H9 (cell line): ENCODE results near the gene CRACR2A. TPM values are rescaled to one million over a fixed set of nuclear protein-coding genes. Genes with fewer than 3 reads are reported as not detected.

Source experiments
- DNase-seq: peaks from one replicate; pipeline ENCODE4 v3.0.0-alpha.2; 2017
- H2AFZ ChIP-seq: one replicate; pipeline ENCODE4 v1.6.1; 2013; ENCODE audit warnings: mild to moderate bottlenecking, low read length, control low read depth, moderate library complexity
- H2AK5ac ChIP-seq: 2 replicates; pipeline ENCODE4 v1.6.1; 2013; ENCODE audit warnings: low read length, control low read depth, mixed read lengths; ENCODE audit not compliant: insufficient read length
- H2BK120ac ChIP-seq: one replicate; pipeline ENCODE4 v1.6.1; 2013; ENCODE audit warnings: low read depth, mild to moderate bottlenecking, low read length, control low read depth, inconsistent platforms; ENCODE audit not compliant: poor library complexity, severe bottlenecking
- H2BK12ac ChIP-seq: 2 replicates; pipeline ENCODE4 v1.6.1; 2013; ENCODE audit warnings: low read length, control low read depth, mixed read lengths, low read depth; ENCODE audit not compliant: insufficient read length
- H2BK15ac ChIP-seq: 2 replicates; pipeline ENCODE4 v1.6.1; 2013; ENCODE audit warnings: low read depth, low read length, control low read depth
- H2BK20ac ChIP-seq: one replicate; pipeline ENCODE4 v1.6.1; 2013; ENCODE audit warnings: low read depth, mild to moderate bottlenecking, low read length, control low read depth, inconsistent platforms; ENCODE audit not compliant: poor library complexity, severe bottlenecking
- H2BK5ac ChIP-seq: 2 replicates; pipeline ENCODE4 v1.6.1; 2013; ENCODE audit warnings: low read length, control low read depth, mixed read lengths; ENCODE audit not compliant: insufficient read length
- H3K14ac ChIP-seq: 2 replicates; pipeline ENCODE4 v1.6.1; 2013; ENCODE audit warnings: low read length, control low read depth; ENCODE audit not compliant: insufficient read depth
- H3K18ac ChIP-seq: 2 replicates; pipeline ENCODE4 v1.6.1; 2013; ENCODE audit warnings: low read depth, mild to moderate bottlenecking, mixed read lengths, low read length, control low read depth; ENCODE audit not compliant: insufficient read length
- H3K23ac ChIP-seq: 2 replicates; pipeline ENCODE4 v1.6.1; 2013; ENCODE audit warnings: low read length, control low read depth, mixed read lengths, low read depth; ENCODE audit not compliant: insufficient read length
- H3K23me2 ChIP-seq: 2 replicates; pipeline ENCODE4 v1.6.1; 2013; ENCODE audit warnings: low read depth, mild to moderate bottlenecking, mixed read lengths, low read length, control low read depth; ENCODE audit not compliant: insufficient read length, poor library complexity, severe bottlenecking
- H3K27ac ChIP-seq: 2 replicates; pipeline ENCODE4 v1.5.1; 2013; ENCODE audit warnings: low read length, control low read depth, mixed read lengths, low read depth; ENCODE audit not compliant: insufficient read length
- H3K27me3 ChIP-seq: 2 replicates; pipeline ENCODE4 v1.6.1; 2013; ENCODE audit warnings: low read length, control low read depth, inconsistent platforms; ENCODE audit not compliant: insufficient read depth
- H3K4ac ChIP-seq: 2 replicates; pipeline ENCODE4 v1.6.1; 2013; ENCODE audit warnings: low read depth, mild to moderate bottlenecking, control low read depth, inconsistent platforms, low read length, moderate library complexity
- H3K4me1 ChIP-seq: 2 replicates; pipeline ENCODE4 v1.6.1; 2013; ENCODE audit warnings: low read length, control low read depth, inconsistent platforms; ENCODE audit not compliant: insufficient read depth
- H3K4me2 ChIP-seq: 2 replicates; pipeline ENCODE4 v1.6.1; 2013; ENCODE audit warnings: low read length, control low read depth, mixed read lengths; ENCODE audit not compliant: insufficient read length, insufficient read depth
- H3K56ac ChIP-seq: 2 replicates; pipeline ENCODE4 v1.6.1; 2013; ENCODE audit warnings: low read depth, mild to moderate bottlenecking, mixed read lengths, low read length, control low read depth; ENCODE audit not compliant: insufficient read length
- H3K79me1 ChIP-seq: 2 replicates; pipeline ENCODE4 v1.6.1; 2013; ENCODE audit warnings: low read depth, mild to moderate bottlenecking, moderate library complexity, low read length, control low read depth, inconsistent platforms; ENCODE audit not compliant: insufficient read depth, poor library complexity, severe bottlenecking
- H3K79me2 ChIP-seq: 2 replicates; pipeline ENCODE4 v1.6.1; 2013; ENCODE audit warnings: low read length, control low read depth, inconsistent platforms; ENCODE audit not compliant: insufficient read depth
- H3K9ac ChIP-seq: 2 replicates; pipeline ENCODE4 v1.6.1; 2013; ENCODE audit warnings: low read length, control low read depth, mixed read lengths; ENCODE audit not compliant: insufficient read length; ENCODE audit errors: extremely low read depth
- H3K9me3 ChIP-seq: one replicate; pipeline ENCODE4 v1.6.1; 2013; ENCODE audit warnings: low read depth, low read length, inconsistent platforms; ENCODE audit not compliant: control insufficient read depth
- H3T11ph ChIP-seq: one replicate; pipeline ENCODE4 v1.6.1; 2013; ENCODE audit warnings: mild to moderate bottlenecking, low read length, control low read depth, inconsistent platforms
- H4K20me1 ChIP-seq: one replicate; pipeline ENCODE4 v1.6.1; 2013; ENCODE audit not compliant: control insufficient read depth, insufficient read length, insufficient read depth
- H4K5ac ChIP-seq: 2 replicates; pipeline ENCODE4 v1.6.1; 2013; ENCODE audit warnings: low read depth, mild to moderate bottlenecking, mixed read lengths, low read length, control low read depth; ENCODE audit not compliant: insufficient read length
- H4K8ac ChIP-seq: replicated peaks from 2 replicates; pipeline ENCODE4 v1.6.1; 2013; ENCODE audit warnings: low read length, control low read depth, mixed read lengths, low read depth; ENCODE audit not compliant: insufficient read length
- H4K91ac ChIP-seq: 2 replicates; pipeline ENCODE4 v1.6.1; 2013; ENCODE audit warnings: low read depth, mild to moderate bottlenecking, moderate library complexity, mixed read lengths, low read length, control low read depth; ENCODE audit not compliant: insufficient read length
- H3K27ac Mint-ChIP-seq, 3 experiments: 2 replicates in 2 of 3; 3 replicates in 1 of 3; pipeline ENCODE4 v1.8.0; 2020 to 2021; ENCODE audit warnings: mixed read lengths in 3 of 3, mild to moderate bottlenecking in 1 of 3, moderate library complexity in 1 of 3
- H3K27me3 Mint-ChIP-seq: 2 replicates; pipeline ENCODE4 v1.8.0; 2021; ENCODE audit warnings: low read depth, mild to moderate bottlenecking, moderate library complexity, mixed read lengths
- H3K36me3 Mint-ChIP-seq, 3 experiments: 2 replicates in 2 of 3; 3 replicates in 1 of 3; pipeline ENCODE4 v1.8.0; 2020 to 2021; ENCODE audit warnings: low read depth in 3 of 3, mixed read lengths in 3 of 3; ENCODE audit not compliant: insufficient read depth in 1 of 3
- H3K4me1 Mint-ChIP-seq, 2 experiments: 2 replicates each; pipeline ENCODE4 v1.8.0; 2020; ENCODE audit warnings: mixed read lengths in 2 of 2
- H3K4me3 Mint-ChIP-seq, 2 experiments: 2 replicates in 1 of 2; 3 replicates in 1 of 2; pipeline ENCODE4 v1.8.0; 2020 to 2021; ENCODE audit warnings: mild to moderate bottlenecking in 2 of 2, mixed read lengths in 2 of 2, moderate library complexity in 1 of 2
- H3K9me3 Mint-ChIP-seq, 2 experiments: 2 replicates in 1 of 2; 3 replicates in 1 of 2; pipeline ENCODE4 v1.8.0; 2020; ENCODE audit warnings: mild to moderate bottlenecking in 2 of 2, mixed read lengths in 2 of 2, moderate library complexity in 1 of 2
- CTCF ChIP-seq: fragments of 200-600 bp; sonication (generic); conservative IDR thresholded peaks from 3 replicates; pipeline ENCODE4 v1.8.0; 2021; ENCODE audit warnings: antibody characterized with exemption, mild to moderate bottlenecking
- WGBS: extraction: QIAGEN DNeasy Blood & Tissue Kit; methylation state at CpG from one replicate; pipeline ENCODE4 v1.1.7; 2013; ENCODE audit warnings: missing lambda C conversion rate, low lambda C conversion rate, mixed read lengths; ENCODE audit not compliant: insufficient read length; ENCODE audit errors: extremely low coverage; 5-methylcytosine and 5-hydroxymethylcytosine counted together
- total RNA-seq: library from RNA; stranded (reverse); gene quantifications from 2 replicates; pipeline ENCODE4 v1.2.1, GENCODE V29; 2021

CRACR2A gene
- total RNA-seq, 1 experiment from 2014 or later = 2.0 TPM

DNA sequence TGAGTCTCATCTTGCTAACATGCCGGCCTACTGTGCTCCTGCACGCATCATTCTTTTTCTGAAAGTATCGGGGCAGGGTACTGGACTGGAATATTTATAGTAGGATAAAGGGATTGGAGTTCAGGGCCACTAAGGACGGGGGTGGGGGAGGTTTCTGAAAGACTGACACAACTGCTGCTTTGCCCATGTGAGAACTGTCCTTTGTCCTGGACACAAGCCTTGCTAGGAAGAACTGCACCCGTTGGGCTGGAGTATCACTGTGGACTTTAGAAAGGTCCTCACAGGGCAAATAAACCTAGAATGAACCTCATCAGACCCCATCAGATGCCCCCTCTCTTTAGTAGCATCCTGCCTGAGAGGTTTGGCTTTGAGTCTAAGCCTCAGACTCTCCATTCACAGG, 174.4 kb downstream of the CRACR2A start:
- Mint-ChIP-seq H3K9me3 (peaks cover 0 to 2% of the 10 kb centered on the region in 2 experiments; a peak in 1 of 5 replicates), H3K4me3 (no peak overlapping the region), H3K27me3 (peaks cover 4% of the 10 kb centered on the region), H3K4me1 (peaks cover 17 to 30% of the 10 kb centered on the region in 2 experiments), H3K27ac (no peak overlapping the region), H3K36me3 (peaks cover 0 to 2% (median 2%) of the 10 kb centered on the region in 3 experiments; a peak in 3 of 7 replicates)
- TF ChIP-seq CTCF = no peak
- Histone ChIP-seq H2BK5ac (no peak overlapping the region), H3K14ac (no peak overlapping the region), H3K27me3 (no peaks in the 10 kb centered on the region), H3K4me1 (peaks cover 3% of the 10 kb centered on the region; the same call in 1 of the 2 replicates), H3K79me2 (no peaks in the 10 kb centered on the region), H3K27ac (no peak overlapping the region), H3K4me2 (no peak overlapping the region), H3K23me2 (no peaks in the 10 kb centered on the region), H3K79me1 (no peaks in the 10 kb centered on the region), H2BK20ac (no peak overlapping the region), H3K18ac (no peak overlapping the region), H2AK5ac (no peak overlapping the region), H2BK120ac (no peak overlapping the region), H2BK15ac (no peak overlapping the region), H4K8ac (no peak overlapping the region), H4K20me1 (no peaks in the 10 kb centered on the region), H3T11ph (no peak overlapping the region), H4K91ac (no peak overlapping the region), H3K23ac (no peak overlapping the region), H3K56ac (no peak overlapping the region), H3K4ac (no peak overlapping the region), H2BK12ac (no peak overlapping the region), H3K9me3 (no peaks in the 10 kb centered on the region), H3K9ac (no peak overlapping the region), H4K5ac (no peak overlapping the region), H2AFZ (no peak overlapping the region)
- WGBS = no CpG with 5 or more reads among the region's 5 CpGs
- DNase-seq = no peak
